Neural progenitor cell (in vitro differentiated cells): ENCODE measurements around the gene HS6ST3. TPM values are rescaled to one million over a fixed set of nuclear protein-coding genes. Genes with fewer than 3 reads are reported as not detected.
A peak's percentile ranks its signal among the peaks of the same experiment; 100 is the strongest.

Experiments used
- DNase-seq: peaks from one replicate; pipeline ENCODE4 v3.0.0-alpha.2; 2016; ENCODE audit warnings: low spot score
- H2AFZ ChIP-seq: fragments of 200-600 bp; sonication (generic); replicated peaks from 2 replicates; pipeline ENCODE4 v1.6.1; 2016; ENCODE audit warnings: antibody characterized with exemption
- H3F3A ChIP-seq: fragments of 200-600 bp; sonication (generic); 2 replicates; pipeline ENCODE4 v1.6.1; 2016; ENCODE audit warnings: antibody characterized with exemption, low read depth
- H3K27ac ChIP-seq: fragments of 200-600 bp; sonication (generic); 2 replicates; pipeline ENCODE4 v1.5.1; 2016; ENCODE audit warnings: mild to moderate bottlenecking
- H3K27me3 ChIP-seq: fragments of 200-600 bp; sonication (generic); 2 replicates; pipeline ENCODE4 v1.6.1; 2016; ENCODE audit warnings: mild to moderate bottlenecking, moderate library complexity
- H3K36me3 ChIP-seq: fragments of 200-600 bp; sonication (generic); 2 replicates; pipeline ENCODE4 v1.5.1; 2016
- H3K4me1 ChIP-seq: fragments of 200-600 bp; sonication (generic); 2 replicates; pipeline ENCODE4 v1.6.1; 2016; ENCODE audit warnings: mixed run types
- H3K4me2 ChIP-seq: fragments of 200-600 bp; sonication (generic); 2 replicates; pipeline ENCODE4 v1.6.1; 2016
- H3K4me3 ChIP-seq: fragments of 200-600 bp; sonication (generic); 2 replicates; pipeline ENCODE4 v1.5.1; 2016
- H3K79me2 ChIP-seq: fragments of 200-600 bp; sonication (generic); 2 replicates; pipeline ENCODE4 v1.6.1; 2016; ENCODE audit warnings: low read depth
- H3K9ac ChIP-seq: fragments of 200-600 bp; sonication (generic); 2 replicates; pipeline ENCODE4 v1.6.1; 2016
- H3K9me3 ChIP-seq: fragments of 200-600 bp; sonication (generic); 2 replicates; pipeline ENCODE4 v1.5.1; 2016; ENCODE audit warnings: low read depth
- H4K20me1 ChIP-seq: fragments of 200-600 bp; sonication (generic); 2 replicates; pipeline ENCODE4 v1.6.1; 2016; ENCODE audit warnings: low read depth
- H3K27ac Mint-ChIP-seq: 3 replicates; pipeline ENCODE4 v1.8.0; 2021; ENCODE audit warnings: mixed read lengths
- H3K27me3 Mint-ChIP-seq: 2 replicates; pipeline ENCODE4 v1.8.0; 2022; ENCODE audit warnings: low read depth, mild to moderate bottlenecking, inconsistent platforms, moderate library complexity, mixed read lengths; ENCODE audit not compliant: insufficient read depth
- H3K36me3 Mint-ChIP-seq: 3 replicates; pipeline ENCODE4 v1.8.0; 2021; ENCODE audit warnings: mixed read lengths
- H3K4me1 Mint-ChIP-seq: 3 replicates; pipeline ENCODE4 v1.8.0; 2021; ENCODE audit warnings: mixed read lengths
- H3K4me3 Mint-ChIP-seq: 3 replicates; pipeline ENCODE4 v1.8.0; 2021; ENCODE audit warnings: mild to moderate bottlenecking, moderate library complexity, mixed read lengths
- H3K9me3 Mint-ChIP-seq: 3 replicates; pipeline ENCODE4 v1.8.0; 2020; ENCODE audit warnings: mixed read lengths
- CTCF ChIP-seq: fragments of 200-600 bp; sonication (generic); IDR thresholded peaks from 2 replicates; pipeline ENCODE4 v1.5.1; 2017; ENCODE audit warnings: antibody characterized with exemption, mild to moderate bottlenecking
- EZH2 ChIP-seq: fragments of 200-600 bp; sonication (generic); IDR thresholded peaks from 2 replicates; pipeline ENCODE4 v1.6.1; 2017; ENCODE audit warnings: antibody characterized with exemption, mild to moderate bottlenecking, moderate library complexity
- EZH2phosphoT487 ChIP-seq: fragments of 200-600 bp; sonication (generic); IDR thresholded peaks from 2 replicates; pipeline ENCODE4 v1.6.1; 2017; ENCODE audit warnings: antibody characterized with exemption
- total RNA-seq: library from RNA; depleted of rRNA; stranded (reverse); fragments of >200 nt; gene quantifications from 2 replicates; pipeline ENCODE4 v1.2.3, GENCODE V29; 2015; ENCODE audit warnings: low replicate concordance

HS6ST3 gene
- total RNA-seq, 1 donor from 2014 or later: 0.39 TPM

- H3K9me3 ChIP-seq: no peaks in the 10 kb centered on the region
- peaks cover 12% of the 10 kb centered on the region for H3K4me1 ChIP-seq
- peaks cover 21% of the 10 kb centered on the region for H3K4me1 Mint-ChIP-seq
- H3K36me3 ChIP-seq: no peaks in the 10 kb centered on the region
- no peak overlapping the region for H3K4me3 Mint-ChIP-seq
- no peak for TF ChIP-seq EZH2
- TF ChIP-seq EZH2phosphoT487: no peak
- no peak for TF ChIP-seq CTCF
- no peaks in the 10 kb centered on the region for H3K27me3 Mint-ChIP-seq
- no peak overlapping the region for H2AFZ ChIP-seq
- H3K9ac ChIP-seq: no peak overlapping the region
- DNase-seq: no peak
- no peaks in the 10 kb centered on the region for H3K27me3 ChIP-seq
- no peak overlapping the region for H3K27ac Mint-ChIP-seq
- H3K9me3 Mint-ChIP-seq: no peaks in the 10 kb centered on the region
- H4K20me1 ChIP-seq: no peaks in the 10 kb centered on the region
- no peak overlapping the region for H3K4me3 ChIP-seq
- H3K4me2 ChIP-seq: no peak overlapping the region
- no peak overlapping the region for H3K27ac ChIP-seq
- H3K36me3 Mint-ChIP-seq: no peaks in the 10 kb centered on the region
- H3F3A ChIP-seq: no peaks in the 10 kb centered on the region
- no peaks in the 10 kb centered on the region for H3K79me2 ChIP-seq
Measured at GRCh38 chr13:96741779-96742178, 651.9 kb downstream of the HS6ST3 start.

- Histone ChIP-seq H3K27me3 (no peaks in the 10 kb centered on the region), H3K9ac (no peak overlapping the region), H3K9me3 (no peaks in the 10 kb centered on the region), H3K36me3 (no peaks in the 10 kb centered on the region), H3K4me1 (peaks cover 12% of the 10 kb centered on the region), H3K79me2 (no peaks in the 10 kb centered on the region), H3F3A (no peaks in the 10 kb centered on the region), H2AFZ (peak overlapping the region; percentile 7), H3K4me2 (peak overlapping the region; percentile 23), H3K4me3 (no peak overlapping the region), H4K20me1 (no peaks in the 10 kb centered on the region), H3K27ac (no peak overlapping the region)
- no peak for DNase-seq
- Mint-ChIP-seq H3K27me3 (no peaks in the 10 kb centered on the region), H3K9me3 (no peaks in the 10 kb centered on the region), H3K36me3 (no peaks in the 10 kb centered on the region), H3K4me3 (no peak overlapping the region), H3K27ac (peak overlapping the region; percentile 52), H3K4me1 (peaks cover 21% of the 10 kb centered on the region)
- TF ChIP-seq CTCF (no peak), EZH2 (no peak), EZH2phosphoT487 (no peak)
Measured at GRCh38 chr13:96743296-96744089, 653.6 kb downstream of the HS6ST3 start.

GRCh38 chr13:96744367-96745331 lies 654.7 kb downstream of the HS6ST3 start:
- Mint-ChIP-seq H3K36me3 (no peaks in the 10 kb centered on the region), H3K27ac (no peak overlapping the region), H3K27me3 (no peaks in the 10 kb centered on the region), H3K4me3 (no peak overlapping the region), H3K9me3 (no peaks in the 10 kb centered on the region), H3K4me1 (peaks cover 21% of the 10 kb centered on the region)
- Histone ChIP-seq H3K4me2 (no peak overlapping the region), H3K9me3 (no peaks in the 10 kb centered on the region), H3K79me2 (no peaks in the 10 kb centered on the region), H3K36me3 (no peaks in the 10 kb centered on the region), H3K4me3 (no peak overlapping the region), H4K20me1 (no peaks in the 10 kb centered on the region), H3K27ac (no peak overlapping the region), H2AFZ (no peak overlapping the region), H3F3A (no peaks in the 10 kb centered on the region), H3K9ac (no peak overlapping the region), H3K4me1 (peaks cover 12% of the 10 kb centered on the region), H3K27me3 (no peaks in the 10 kb centered on the region)
- TF ChIP-seq CTCF: no peak
- no peak for TF ChIP-seq EZH2
- TF ChIP-seq EZH2phosphoT487: no peak
- no peak for DNase-seq
